DMS 273 treated with DMSO at 0.1 percent for 48 hours (cell line): ENCODE measurements around the gene SPINK4.
A peak's percentile ranks its signal among the peaks of the same experiment; 100 is the strongest.

ENCODE experiments used
- DNase-seq: peaks from one replicate; lab custom pipeline; 2025; lab: John Stamatoyannopoulos, UW

SPINK4 gene, protein sequence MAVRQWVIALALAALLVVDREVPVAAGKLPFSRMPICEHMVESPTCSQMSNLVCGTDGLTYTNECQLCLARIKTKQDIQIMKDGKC

DNA sequence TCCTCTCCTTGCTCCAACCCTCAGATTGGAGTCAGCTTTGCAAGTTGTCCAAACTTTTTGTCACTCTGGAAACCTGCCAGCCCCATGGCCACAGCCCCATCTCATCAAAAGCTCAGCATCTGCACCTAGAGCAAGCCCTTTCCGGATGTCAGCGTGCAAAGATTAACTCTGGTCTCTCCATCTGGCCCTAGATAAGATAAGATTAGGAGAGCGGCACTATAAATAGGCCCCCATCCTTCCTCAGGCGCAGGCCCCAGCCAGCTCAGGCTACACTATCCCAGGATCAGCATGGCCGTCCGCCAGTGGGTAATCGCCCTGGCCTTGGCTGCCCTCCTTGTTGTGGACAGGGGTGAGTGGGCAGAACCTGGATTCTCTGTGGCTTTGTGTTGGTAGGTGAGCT, at the start of gene SPINK4:
SPINK4 (plus strand) TSS at position 247 of the 400 bp plus-strand sequence; CDS start at position 289, 42 bp downstream.
- peak; percentile 96 for DNase-seq

DNA sequence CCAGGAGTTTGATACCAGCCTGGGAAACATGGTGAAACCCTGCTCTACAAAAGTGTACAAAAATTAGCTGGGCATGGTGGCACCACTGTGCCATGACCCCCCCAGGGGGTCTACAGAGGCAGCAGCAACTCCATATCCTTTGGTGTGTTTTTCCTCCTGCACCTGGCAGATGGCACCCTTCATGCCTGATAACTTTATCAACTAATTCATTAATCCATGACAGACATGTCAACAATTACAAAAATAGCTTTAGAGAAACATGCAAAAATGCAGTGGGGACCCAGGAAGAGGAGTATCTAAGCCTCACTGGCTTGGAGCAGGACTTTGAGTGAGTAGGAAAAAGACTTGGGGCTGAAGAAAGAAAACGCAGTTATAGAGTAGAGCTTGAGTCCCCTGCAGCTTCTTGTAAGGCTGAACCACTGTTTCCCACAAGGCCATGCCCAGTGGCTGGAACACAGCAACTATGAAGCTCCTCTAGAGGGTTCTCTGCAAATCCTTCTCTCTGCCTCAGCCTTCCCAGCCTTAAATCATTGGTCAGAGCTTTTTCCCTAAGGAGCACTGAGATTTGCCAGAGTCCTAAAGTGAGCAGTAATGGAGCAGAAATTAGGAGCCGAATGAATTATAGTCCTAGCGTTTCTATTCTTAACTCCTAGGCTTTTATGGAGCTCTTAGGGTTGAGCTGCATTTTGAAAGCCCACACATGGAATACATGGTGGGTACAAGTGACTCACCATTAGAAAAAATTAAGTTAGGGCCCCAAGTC, 47.3 kb upstream of the SPINK4 start:
- DNase-seq: no peak

DNA sequence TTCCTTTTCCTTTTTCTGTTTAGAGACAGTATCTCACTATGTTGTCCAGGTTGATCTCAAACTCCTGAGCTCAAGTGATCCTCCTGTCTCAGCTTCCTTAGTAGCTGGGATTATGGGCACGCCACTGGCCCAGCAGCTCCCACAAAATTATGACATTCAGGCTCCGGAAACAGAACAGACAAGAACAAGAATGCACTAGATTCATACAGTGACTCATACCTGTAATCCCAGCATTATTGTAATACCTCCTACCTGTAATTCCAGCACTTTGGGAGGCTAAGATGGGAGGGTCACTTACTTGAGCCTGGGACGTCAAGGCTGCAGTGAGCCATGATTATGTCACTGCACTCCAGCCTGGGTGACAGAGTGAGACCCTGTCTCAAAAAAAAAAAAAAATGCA, 46.1 kb upstream of the SPINK4 start:
- DNase-seq: no peak

DNA sequence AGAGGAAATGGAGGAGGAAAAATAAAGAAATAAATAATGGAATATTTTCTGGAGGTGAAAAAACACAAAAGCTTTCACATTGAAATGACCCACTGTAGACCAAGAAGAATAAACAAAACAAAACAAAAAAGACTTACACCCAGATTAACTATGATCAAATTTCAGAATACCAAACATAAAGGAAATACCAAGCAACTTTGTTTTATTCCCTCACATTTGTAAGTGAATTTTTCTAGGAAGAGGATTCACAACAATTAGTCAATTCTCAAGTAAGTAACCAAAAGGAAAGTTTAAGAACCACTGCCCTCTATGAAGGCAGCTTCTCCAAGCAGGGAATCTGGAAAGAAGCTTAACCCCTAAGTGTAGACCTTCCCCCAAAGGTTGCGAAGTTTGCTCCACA, 43.2 kb upstream of the SPINK4 start:
- no peak for DNase-seq

DNA sequence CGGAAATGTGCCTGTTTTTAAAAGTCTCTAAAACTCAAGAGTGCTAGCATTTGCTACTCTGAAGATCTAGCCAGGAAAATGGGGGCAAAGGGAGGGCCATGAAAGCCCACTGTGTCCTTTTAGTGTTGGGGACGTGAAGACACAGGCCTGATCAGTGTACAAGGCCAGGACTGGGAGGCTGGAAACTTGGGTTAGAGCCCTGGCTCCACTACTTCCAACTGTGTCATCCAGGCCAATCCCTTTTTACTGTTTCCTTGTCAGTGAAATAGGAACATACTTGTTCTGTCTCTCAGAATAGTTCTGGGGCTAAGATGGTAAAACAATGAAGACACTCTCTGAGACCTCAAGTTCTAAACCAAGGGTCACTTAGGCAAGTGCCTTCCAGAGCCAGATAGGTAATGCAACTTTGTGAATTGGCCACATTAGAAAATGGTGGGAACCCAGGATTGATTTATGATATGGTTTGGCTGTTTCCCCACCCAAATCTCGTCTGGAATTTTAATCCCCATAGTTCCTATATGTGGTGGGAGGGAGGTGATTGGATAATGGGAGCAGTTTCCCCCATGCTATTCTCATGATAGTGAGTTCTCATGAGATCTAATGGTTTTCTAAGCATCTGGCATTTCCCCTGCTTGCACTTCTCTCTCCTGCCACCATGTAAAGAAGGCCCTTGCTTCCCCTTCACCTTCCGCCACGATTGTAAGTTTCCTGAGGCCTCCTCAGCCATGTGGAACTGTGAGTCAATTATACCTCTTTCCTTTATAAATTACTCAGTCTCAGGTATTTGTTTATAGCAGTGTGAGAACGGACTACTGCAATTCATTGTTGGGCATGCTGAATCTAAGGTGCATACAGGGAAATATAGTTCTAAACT, 42.5 kb upstream of the SPINK4 start:
- DNase-seq: no peak

DNA sequence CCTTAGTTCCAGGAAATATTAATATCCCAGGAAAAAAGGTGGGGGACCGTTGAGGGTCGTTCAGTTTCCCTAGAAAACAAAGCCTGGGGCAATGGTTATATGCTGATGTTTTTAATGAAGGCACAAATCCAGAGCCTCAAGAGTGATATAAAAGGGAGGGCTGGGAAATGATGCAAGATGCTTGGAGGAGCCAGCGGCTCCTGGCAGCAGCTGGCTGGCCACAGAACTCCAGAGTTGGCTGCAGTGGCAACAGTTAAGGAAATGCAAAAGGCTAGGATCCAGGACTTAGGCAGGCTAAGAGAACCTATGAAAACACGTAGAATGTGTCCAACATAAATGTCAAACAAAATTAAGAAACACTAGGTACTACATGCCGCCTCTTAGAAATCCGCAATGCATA, 41.8 kb upstream of the SPINK4 start:
- DNase-seq: no peak

DNA sequence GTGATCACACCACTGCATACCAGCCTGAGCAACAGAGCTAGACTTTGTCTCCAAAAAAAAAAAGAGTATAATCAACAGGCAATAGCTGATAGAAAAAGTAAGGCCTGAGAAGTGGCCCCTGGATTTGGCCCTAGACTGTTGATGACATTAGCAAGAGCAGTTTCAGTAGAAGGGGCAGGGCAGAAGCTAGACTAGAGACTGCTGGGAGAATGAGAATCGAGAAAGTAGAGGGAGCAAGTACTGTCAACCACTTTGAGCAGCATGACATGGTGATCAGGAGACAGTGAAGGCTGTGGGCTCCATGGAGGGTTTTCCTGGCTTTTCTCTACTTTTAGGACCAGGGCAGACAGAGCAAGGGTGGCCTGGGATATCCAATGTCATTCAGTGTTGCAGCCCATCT, 37.9 kb upstream of the SPINK4 start:
- no peak for DNase-seq

DNA sequence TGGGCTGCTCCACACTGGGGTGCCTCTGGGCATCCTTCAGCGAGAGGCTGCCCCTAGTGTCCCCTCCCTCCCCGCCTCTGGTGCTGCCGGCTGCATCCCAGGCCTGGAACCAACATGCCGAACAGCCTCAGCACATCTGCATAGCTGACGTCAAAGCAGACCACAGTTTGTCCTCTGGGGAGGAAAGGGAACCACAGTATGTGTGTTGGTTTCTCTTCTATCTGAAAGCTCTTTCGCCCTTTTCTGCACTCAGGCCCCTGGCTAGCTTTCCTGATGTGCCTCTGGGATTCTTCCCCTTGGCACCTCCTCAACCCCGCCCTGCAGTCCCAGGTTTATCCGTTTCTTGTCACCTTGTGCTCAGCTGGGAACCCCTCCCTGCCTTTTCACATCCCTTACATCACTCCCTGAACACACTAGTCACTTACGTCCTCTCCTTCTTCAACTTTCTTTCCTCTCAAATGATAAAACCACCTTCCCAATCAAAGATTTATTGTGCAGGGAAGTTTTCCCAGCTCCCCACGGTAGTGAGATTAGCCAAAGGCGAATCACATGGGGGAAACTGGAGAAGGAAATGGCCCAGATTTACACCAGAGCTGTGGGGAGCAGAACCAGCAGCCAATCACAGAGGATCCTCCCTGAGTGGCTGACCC, 37.3 kb upstream of the SPINK4 start:
- no peak for DNase-seq

DNA sequence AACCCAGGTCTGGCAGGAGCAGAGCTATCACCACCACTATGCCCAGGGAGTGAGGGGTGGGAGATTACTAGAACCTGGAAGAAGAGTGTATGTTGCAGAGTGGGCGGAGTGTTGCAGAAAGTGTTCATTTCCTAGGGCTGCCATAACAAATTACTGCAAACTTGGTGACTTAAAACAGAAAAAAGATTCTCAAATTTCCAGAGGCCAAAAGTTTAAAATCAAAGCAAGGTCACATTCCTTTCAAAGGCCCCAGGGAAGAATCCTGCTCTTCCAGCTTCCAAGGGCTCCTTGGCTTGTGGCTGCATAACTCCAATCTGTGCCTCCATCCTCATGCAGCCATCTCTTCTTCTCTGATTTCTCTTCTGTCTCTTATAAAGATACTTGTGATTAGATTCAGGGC, 30.6 kb upstream of the SPINK4 start:
- DNase-seq: no peak

DNA sequence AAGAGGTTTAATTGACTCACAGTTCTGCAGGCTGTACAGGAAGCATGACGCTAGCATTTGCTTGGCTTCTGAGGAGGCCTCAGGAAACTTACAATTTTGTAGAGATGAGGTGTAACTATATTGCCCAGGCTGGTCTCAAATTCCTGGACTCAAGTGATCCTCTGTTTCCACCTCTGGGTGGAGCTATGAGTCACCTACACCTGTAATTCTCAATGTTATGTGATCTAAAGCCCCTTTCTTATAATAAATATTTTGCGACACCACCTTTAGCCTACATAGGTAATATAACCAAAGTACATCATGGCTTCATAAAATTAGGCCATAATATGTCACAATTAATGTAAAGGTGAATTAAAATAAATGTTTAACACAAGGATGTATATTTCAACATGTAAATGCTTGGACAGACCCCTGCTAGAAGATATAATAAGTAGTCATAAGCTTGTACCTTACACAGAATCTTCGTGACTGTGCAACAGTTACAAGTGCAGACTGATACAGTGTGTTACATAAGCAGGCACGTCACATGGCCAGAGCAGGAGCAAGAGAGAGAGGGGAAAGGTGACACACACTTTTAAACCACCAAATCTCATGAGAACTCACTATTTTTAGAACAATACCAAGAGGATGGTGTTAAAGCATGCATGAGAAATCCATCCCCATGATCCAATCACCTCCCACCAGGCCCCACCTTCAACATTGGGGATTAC, 29.8 kb upstream of the SPINK4 start:
- DNase-seq: no peak

DNA sequence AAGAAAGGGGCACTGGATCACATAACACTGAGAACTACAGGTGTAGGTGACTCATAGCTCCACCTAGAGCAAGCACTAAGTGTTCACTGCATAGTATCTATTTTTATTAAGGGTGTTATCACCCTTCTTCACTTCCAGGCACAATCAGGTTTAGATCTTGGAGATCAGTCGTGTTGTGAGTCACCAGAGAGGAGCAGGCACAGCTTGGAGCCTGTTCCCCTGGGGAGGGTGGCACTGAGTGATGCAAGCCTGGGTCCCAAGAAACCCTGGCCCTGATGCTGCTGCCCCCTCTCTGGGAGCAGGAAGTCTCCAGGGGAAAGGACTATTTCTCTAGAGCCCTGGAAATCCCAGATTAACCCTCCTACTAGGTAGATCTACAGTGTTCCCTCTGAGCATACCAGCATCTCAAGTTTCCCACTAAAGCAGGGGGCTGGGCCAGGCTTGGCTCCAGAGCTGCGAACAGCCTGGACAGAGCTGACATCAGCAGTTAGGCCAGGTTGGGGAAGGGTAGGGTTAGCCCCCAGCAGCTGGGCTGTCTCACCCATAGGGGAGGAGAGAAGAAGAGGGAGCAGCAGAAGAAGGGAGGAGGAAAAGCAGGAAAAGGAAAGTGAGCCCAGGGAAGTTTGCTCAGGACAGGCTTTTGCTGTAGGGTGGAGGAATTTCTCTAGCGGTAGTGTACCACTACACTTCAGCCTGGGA, 28.1 kb upstream of the SPINK4 start:
- DNase-seq: no peak

DNA sequence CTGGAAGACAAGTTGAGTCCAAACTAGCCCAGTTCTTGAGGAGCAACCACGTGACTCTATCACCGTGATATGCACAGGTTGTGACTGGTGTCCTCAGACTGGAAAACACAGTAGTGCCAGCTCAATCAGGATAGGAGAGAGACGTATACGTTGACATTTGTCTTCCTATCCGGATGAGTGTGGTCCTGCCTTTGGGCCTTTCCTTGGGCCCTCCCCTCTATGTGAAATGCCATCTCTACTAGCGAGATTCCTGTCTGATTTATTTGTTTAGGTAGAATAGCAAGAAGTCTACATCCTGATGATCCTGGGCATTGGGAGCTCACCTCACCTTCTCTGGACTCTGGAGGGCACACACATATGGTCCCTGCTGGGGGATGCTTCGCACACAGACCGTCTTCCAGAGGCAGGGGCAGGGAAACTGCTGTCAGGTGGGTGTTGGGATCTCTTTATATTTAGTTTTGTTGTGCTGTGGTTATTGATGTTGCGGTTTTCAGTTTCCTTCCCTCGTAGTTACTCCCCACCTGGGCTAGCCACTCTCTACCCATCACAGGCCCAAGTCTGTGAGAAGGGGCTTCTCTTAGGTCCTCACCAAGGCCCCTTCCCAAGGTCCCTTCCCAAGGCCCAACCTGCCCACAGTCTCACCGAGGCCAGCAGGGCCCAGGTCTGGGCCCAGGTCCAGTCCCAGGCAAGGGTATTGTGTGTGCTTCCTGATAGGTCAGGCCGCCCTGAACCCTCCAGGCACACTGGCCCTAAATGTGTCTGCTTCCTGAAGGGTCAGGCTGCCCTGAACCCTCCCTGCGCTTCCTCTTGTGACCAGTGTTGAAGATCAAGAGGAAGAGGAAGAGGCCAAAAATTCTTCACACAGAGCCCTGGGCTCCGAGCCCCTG, 19.0 kb upstream of the SPINK4 start:
- DNase-seq: no peak

DNA sequence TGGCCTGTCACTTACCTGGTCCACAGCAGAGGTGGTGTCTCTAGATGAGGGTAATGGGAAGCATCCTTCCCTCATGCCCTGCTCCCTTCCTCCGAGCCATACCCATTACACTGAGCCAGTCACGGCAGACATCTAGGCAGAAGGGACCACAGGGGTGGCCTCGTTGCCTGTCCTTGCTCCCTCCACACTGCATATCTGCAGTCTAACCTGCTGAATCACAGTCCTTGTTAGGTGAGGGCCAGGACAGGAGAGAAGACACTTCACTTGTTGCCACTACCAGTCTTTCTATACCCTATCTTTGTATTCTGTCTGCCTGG, 18.4 kb upstream of the SPINK4 start:
- no peak for DNase-seq

DNA sequence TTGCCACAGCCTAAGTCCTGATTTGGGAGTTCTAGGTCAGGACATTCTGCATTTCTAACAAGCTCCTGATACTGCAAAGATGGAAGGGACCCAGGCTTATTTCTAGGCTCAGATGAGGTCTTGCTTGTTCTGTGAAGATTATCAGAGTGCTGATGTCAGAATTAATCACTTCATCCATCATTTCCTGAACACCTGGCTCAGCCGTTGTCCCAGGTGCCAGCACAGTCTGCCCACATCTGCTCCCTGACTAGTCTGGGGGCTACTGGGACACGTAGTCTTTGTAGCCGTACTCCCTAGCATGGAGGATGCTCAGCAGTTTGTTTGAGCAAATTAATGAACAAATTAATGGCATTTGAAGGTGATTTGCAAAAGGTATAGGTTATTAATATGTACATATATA, 17.9 kb upstream of the SPINK4 start:
- DNase-seq: no peak

DNA sequence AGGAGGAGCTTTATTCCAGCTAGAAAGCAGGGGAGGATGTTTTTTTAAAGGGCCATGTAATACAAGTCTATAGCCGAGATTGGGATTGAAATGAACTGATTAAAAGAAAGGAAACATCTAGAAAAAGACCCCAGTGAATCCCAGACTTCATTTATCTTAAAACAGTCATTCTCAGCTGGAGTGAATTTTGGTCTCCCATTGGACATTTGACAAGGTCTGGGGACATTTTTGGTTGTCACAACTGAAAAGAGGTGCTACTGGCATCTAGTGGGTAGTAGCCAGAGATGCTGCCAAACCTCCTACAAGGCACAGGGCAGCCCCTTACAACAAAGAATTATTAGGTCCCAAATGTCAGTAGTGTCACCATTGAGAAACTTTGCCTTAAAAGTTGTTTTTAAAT, 16.3 kb upstream of the SPINK4 start:
- DNase-seq: no peak

DNA sequence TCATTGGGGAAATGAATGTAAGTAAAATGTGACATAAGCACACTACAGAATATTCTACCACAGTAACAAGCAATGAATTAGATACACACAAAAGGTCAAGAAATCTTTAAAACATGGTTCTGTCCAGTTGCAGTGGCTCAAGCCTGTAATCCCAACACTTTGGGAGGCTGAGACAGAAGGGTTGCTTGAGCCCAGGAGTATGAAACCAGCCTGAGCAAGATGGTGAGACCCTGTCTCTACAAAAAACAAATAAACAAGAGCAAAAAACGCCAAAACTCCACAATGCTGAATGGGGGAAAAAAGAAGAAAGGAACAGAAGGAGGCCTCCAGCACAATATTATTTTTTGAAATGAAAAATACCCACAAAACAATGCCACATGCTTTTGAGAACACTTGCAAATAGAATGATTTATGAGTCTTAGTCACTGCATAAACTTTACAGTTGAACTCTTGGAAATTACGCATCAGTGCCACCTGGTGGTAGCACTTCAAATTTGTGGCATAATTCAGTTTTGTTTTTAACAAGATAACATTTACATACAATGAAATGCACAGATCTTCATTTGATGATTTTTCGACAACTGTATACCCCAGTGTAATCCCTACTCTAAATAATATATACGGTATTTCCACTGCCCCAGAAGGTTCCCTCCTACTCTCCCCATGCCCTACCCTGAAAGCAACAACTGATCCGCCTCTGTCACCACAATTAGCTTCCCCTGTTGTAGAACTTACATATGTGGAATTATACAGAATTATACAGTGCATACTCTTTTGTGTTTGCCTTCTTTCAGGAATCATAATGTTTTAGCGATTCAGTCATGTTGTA, 14.4 kb upstream of the SPINK4 start:
- DNase-seq: peak; percentile 20

DNA sequence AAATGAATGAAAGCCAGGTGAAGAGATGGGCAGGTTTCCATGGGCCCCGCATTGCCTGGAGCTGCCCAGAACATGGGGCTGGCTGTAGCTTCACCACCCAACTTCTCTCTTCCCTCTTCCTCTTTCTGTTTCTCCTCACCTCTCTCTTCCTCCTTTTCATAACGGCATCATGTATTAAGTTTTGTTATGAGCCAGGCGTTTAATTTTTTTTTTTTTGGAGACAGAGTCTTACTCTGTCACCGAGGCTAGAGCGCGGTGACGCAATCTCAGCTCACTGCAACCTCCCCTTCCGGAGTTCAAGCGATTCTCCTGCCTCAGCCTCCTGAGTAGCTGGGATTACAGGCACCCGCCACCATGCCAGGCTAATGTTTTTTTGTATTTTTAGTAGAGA, 13.0 kb upstream of the SPINK4 start:
- no peak for DNase-seq

DNA sequence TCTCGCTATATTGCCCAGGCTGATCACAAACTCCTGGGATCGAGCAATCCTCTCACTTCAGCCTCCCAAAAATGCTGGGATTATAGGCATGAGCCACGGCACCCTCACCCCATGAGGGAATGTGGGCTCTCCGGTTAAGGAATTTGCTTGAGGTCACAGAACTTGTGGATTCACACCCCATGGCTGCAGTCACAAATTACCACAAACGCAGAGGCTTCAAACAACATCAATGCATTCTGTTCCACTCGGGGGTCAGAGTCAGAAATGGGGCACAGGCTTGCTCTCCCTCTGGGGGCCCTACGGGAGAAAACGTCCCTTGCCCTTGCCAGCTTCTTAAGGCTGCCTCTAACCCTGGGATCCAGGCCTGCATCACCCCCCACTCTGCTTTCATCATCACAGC, 12.2 kb upstream of the SPINK4 start:
- no peak for DNase-seq

DNA sequence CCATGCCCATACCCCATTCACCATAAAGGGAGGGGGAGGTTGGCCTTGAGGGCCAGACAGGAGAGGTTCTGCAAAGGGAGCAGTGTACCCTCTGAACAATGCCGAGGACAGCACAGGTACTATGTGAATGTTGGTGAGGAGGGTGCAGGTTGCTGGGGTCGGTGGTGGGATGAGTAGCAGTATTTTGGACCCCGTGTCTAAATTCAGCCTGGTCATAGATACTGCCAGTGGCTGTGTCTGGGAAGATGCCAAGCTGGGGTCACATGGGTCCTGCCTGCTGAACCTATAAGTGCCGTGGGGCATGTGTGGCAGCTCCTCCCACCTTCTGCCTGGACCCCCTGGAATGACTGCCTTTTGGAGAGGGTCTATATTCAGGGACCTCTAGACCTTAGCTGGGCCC, 11.4 kb upstream of the SPINK4 start:
- no peak for DNase-seq
